ENCODE data around the gene TERT.

- TF ChIP-seq, protein P1, sequence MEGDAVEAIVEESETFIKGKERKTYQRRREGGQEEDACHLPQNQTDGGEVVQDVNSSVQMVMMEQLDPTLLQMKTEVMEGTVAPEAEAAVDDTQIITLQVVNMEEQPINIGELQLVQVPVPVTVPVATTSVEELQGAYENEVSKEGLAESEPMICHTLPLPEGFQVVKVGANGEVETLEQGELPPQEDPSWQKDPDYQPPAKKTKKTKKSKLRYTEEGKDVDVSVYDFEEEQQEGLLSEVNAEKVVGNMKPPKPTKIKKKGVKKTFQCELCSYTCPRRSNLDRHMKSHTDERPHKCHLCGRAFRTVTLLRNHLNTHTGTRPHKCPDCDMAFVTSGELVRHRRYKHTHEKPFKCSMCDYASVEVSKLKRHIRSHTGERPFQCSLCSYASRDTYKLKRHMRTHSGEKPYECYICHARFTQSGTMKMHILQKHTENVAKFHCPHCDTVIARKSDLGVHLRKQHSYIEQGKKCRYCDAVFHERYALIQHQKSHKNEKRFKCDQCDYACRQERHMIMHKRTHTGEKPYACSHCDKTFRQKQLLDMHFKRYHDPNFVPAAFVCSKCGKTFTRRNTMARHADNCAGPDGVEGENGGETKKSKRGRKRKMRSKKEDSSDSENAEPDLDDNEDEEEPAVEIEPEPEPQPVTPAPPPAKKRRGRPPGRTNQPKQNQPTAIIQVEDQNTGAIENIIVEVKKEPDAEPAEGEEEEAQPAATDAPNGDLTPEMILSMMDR (IDR thresholded peaks at IDR 0.05) = no peak
- no peak for TF ChIP-seq POLR2A (IDR thresholded peaks at IDR 0.05)
Observed at GRCh38 chr5:1214936-1215220, 80.0 kb downstream of the TERT start.
